Muscle layer of colon (tissue), 2 donors: ENCODE results near the gene CCDC78.
"Not testable (repeated sequence)": the region's sequence is repeated elsewhere in the genome, so short reads cannot be mapped to it uniquely, and the experiment has no call there.

Experiments used
- H3K27ac ChIP-seq: one replicate; pipeline ENCODE4 v1.7.0; 2013; ENCODE audit warnings: low read depth, mild to moderate bottlenecking, low read length, moderate library complexity
- H3K27me3 ChIP-seq, 2 donors: one replicate each; pipeline ENCODE4 v1.7.0; 2013; ENCODE audit warnings: low read length in 2 of 2, mild to moderate bottlenecking in 2 of 2; ENCODE audit not compliant: insufficient read depth in 2 of 2, control insufficient read depth in 1 of 2
- H3K36me3 ChIP-seq: one replicate; pipeline ENCODE4 v1.7.0; 2013; ENCODE audit warnings: mild to moderate bottlenecking, low read length; ENCODE audit not compliant: insufficient read depth
- H3K4me1 ChIP-seq: one replicate; pipeline ENCODE4 v1.7.0; 2013; ENCODE audit warnings: mild to moderate bottlenecking, low read length; ENCODE audit not compliant: insufficient read depth
- H3K4me3 ChIP-seq, 2 donors: one replicate each; pipeline ENCODE4 v1.7.0; 2013; ENCODE audit warnings: low read length in 2 of 2, low read depth in 1 of 2, mild to moderate bottlenecking in 1 of 2, moderate library complexity in 1 of 2
- H3K9ac ChIP-seq: one replicate; pipeline ENCODE4 v1.7.0; 2013; ENCODE audit warnings: low read length
- H3K9me3 ChIP-seq: one replicate; pipeline ENCODE4 v1.7.0; 2013; ENCODE audit warnings: mild to moderate bottlenecking, low read length
- donor health status: abdominal sarcoma.
- donor health status: Adenocarcinoma of cecum.

CCDC78 gene

DNA sequence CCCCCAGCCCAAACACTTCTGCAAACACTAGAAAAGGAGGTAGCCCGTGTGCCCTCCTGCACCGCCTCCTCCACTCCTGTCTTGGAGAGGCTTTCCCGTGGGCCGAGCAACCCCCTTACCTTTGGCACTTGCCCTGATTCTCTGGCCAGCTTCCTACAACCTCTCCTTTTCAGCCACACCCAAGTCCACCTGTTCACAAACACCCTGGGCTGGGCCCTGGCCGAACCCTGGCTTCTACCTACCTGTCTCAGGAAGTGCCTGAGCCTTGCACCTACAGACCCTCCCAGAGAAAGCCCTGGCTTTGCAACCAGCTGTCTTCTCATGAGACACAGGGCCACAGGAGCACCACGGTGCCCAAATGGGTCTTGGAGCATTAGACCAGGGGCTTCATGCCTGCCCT lies 7.3 kb downstream of the CCDC78 start:
- Histone ChIP-seq H3K9me3 (no peaks in the 10 kb centered on the region), H3K36me3 (no peaks in the 10 kb centered on the region), H3K9ac (no peak overlapping the region), H3K27ac (no peak overlapping the region), H3K27me3 (peaks cover 0 to 23% of the 10 kb centered on the region in 2 donors), H3K4me1 (peaks cover 34% of the 10 kb centered on the region), H3K4me3 (no peak overlapping the region)

DNA sequence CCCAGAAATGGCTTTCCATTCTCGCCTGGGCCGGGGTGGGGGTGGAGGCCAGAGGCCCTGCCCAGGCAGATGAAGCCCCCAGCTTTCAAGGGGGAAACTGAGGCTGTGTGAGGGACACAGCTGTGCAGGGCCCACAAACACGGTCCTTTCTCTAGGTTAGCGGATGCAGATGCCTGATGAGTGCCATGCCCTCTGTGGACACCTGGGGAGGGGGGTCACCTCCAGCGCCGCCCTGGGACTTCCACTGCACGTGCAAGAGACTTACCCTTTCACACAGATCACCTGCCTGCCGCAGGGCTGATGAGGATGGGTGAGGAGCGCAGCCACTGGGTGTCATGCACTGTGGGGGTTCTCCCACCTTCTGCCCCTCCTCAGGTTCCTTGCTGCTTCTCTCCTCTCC lies 7.9 kb downstream of the CCDC78 start:
- no peak overlapping the region for H3K27ac ChIP-seq
- H3K4me1 ChIP-seq, result peaks cover 34% of the 10 kb centered on the region
- H3K9ac ChIP-seq, result no peak overlapping the region
- H3K36me3 ChIP-seq, result no peaks in the 10 kb centered on the region
- peaks cover 0 to 20% of the 10 kb centered on the region in 2 donors for H3K27me3 ChIP-seq
- no peaks in the 10 kb centered on the region for H3K9me3 ChIP-seq
- no peak overlapping the region for H3K4me3 ChIP-seq

DNA sequence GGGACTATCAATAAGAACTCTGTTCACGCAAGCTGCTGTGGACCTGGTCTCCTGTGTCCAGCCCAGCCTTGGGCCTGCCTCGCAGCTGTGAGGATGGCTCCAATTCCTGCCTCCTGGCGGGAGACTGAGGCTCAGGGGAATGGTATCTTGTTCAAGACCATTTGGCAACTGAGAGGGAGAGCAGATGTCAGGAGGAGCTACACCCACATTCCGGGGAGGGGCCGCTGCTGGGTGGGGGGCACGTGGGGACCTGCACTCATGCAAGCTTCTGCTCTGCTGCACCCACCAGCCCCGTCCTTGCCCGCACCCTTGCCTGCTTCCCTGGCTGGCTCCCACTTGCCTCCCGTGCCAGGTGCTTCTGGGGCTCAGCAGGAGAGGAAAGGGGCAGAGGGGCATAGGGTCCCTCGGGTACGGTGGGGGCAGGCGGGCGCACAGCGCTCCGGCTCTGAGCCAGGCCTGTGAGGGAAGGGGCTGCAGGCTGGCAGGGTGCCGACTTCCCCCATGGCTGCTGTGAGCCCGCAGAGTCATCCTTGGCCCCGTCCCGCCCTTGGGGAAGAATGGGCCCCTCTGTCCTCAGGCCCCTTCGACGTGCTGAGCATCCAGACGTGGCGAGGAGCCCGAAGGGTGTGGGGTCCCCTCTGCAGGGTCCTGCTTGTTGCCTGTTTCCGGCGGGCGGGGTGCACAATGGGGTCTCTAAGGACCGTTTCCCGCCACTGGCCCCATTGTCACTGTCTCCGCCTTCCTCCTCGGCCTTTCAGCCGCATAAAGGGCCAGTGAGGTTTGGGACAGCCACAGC lies 8.6 kb downstream of the CCDC78 start:
- Histone ChIP-seq H3K36me3 (no peaks in the 10 kb centered on the region), H3K9me3 (no peaks in the 10 kb centered on the region), H3K27ac (no peak overlapping the region), H3K4me3 (no peak overlapping the region), H3K4me1 (peaks cover 34% of the 10 kb centered on the region), H3K9ac (no peak overlapping the region), H3K27me3 (peaks cover 0 to 20% of the 10 kb centered on the region in 2 donors)

DNA sequence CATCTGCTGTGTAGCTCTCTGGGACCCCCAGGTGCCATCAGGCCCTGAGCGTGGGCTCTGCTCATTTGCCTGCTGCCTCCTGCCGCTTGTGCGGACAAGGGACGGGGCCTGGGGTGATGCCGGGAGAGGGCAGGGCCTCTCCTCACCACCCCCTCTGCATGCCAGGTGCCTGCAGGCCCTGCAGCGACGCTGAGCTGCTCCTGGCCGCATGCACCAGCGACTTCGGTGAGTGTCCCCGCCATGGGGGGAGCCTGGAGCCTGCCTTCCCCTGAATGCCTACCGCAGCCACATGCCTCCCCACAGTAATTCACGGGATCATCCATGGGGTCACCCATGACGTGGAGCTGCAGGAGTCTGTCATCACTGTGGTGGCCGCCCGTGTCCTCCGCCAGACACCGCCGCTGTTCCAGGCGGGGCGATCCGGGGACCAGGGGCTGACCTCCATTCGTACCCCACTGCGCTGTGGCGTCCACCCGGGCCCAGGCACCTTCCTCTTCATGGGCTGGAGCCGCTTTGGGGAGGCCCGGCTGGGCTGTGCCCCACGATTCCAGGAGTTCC lies 9.4 kb downstream of the CCDC78 start:
- H3K4me3 ChIP-seq, result peak overlapping the region in 1 of 2 donors; percentile 53
- peaks cover 0 to 20% of the 10 kb centered on the region in 2 donors for H3K27me3 ChIP-seq
- peaks cover 32% of the 10 kb centered on the region for H3K4me1 ChIP-seq

DNA sequence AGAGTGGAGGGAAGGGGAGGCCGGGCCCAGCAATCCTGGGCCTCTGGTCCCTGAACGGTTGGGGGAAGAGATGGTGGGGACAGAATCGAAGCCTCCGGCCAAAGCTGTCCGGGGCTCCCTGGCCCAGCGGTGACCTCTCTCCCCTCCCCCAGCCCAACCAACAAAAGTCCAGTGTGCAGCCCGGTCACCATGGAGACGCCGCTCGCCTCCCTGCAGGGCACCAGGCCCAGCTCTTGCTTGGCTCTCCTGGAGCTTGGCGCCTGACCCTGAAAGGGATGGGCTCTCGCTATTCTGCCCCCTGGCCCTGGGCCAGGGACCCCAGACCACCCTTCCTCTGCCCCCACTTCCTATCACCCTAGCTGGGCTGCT lies 10.1 kb downstream of the CCDC78 start:
- no peak overlapping the region for H3K27ac ChIP-seq
- peaks cover 4 to 25% of the 10 kb centered on the region in 2 donors for H3K27me3 ChIP-seq
- H3K4me1 ChIP-seq, result peaks cover 28% of the 10 kb centered on the region
- H3K9me3 ChIP-seq, result no peaks in the 10 kb centered on the region
- no peak overlapping the region for H3K9ac ChIP-seq
- H3K36me3 ChIP-seq, result no peaks in the 10 kb centered on the region
- H3K4me3 ChIP-seq, result peak overlapping the region; percentile 49 to 53

More for the DNA sequence above, 9.4 kb downstream of the CCDC78 start:
- H3K27ac ChIP-seq, result no peak overlapping the region
- no peaks in the 10 kb centered on the region for H3K9me3 ChIP-seq
- no peaks in the 10 kb centered on the region for H3K36me3 ChIP-seq
- H3K9ac ChIP-seq, result no peak overlapping the region

DNA sequence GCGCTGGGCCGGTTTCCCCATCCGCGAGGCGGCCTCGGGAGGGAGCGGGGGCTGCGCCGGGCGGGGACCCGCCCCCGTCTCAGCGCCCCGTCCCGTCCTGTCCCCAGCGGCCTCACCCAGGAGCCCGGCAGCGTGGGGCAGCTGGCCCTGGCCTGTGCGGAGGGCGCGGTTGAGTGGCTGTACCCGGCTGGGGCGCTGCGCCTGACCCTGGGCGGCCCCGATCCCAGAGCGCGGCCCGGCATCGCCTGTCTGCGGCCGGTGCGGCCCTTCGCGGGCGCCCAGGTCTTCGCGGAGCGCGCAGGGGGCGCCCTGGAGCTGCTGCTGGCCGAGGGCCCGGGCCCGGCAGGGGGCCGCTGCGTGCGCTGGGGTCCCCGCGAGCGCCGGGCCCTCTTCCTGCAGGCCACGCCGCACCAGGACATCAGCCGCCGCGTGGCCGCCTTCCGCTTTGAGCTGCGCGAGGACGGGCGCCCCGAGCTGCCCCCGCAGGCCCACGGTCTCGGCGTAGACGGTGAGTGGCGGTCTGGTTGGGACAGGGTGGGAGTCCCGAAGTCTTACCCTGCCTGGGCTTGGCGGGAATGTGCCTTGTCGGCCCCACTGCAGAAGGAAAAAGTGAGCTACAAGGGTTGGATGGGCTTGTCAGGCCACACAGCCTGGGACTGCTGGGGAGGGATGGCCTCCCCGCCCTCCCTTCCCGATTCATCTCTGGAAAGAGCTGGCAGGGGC lies 10.6 kb downstream of the CCDC78 start:
- H3K4me3 ChIP-seq, result peak overlapping the region; percentile 49 to 53
- H3K27me3 ChIP-seq, result peaks cover 9 to 31% of the 10 kb centered on the region in 2 donors
- H3K27ac ChIP-seq, result no peak overlapping the region
- no peaks in the 10 kb centered on the region for H3K36me3 ChIP-seq
- no peak overlapping the region for H3K9ac ChIP-seq
- peaks cover 28% of the 10 kb centered on the region for H3K4me1 ChIP-seq
- no peaks in the 10 kb centered on the region for H3K9me3 ChIP-seq

DNA sequence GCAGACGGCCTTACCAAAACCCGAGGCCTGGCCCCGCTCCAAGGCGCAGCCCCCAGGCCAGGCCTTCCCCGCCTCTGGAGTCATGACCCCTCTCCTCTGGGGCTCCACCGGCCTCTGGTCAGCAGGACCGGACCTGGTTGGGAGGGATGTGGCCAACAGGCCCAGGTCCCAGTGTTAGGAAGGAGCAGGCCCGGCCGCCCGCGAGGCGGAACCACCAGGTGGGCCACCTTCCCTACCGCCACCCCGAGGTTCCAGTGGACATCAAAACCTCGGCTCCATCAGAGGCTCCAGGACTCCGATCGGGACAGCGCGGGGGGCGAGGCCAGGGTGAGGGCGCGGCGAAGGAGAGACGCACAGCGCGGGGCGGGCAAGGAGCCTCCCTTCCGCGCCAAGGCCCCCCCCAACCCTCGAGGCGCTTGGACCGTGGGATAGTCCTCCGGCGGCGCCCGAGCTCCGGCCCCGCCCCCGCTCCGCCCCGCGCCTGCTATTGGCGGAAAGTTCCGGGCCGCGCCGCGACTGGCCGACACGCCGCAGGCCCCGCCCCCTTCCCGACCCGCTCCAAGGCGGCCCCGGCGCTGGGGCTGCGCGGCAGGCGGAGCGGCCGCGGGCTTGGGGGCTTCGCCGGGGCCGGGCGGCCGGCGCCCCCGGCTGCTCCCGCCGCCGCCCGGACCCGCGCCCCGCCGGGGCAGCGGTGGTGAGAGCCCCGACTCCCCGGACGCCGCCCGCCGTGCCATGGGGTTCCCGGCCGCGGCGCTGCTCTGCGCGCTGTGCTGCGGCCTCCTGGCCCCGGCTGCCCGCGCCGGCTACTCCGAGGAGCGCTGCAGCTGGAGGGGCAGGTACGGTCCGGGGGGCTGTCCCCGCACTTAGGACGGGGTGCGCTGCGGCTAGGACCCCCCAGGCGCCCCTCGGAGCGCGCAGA lies 11.4 kb downstream of the CCDC78 start, which contains the start of gene METRN:
Gene METRN (plus strand): TSS at position 561 of the 919 bp plus-strand sequence. CDS start 172 bp downstream, at position 733.
- H3K27me3 ChIP-seq, result peaks cover 17 to 39% of the 10 kb centered on the region in 2 donors
- peaks cover 21% of the 10 kb centered on the region for H3K4me1 ChIP-seq
- no peaks in the 10 kb centered on the region for H3K36me3 ChIP-seq
- H3K27ac ChIP-seq, result no peak within 1 kb of the TSS
- H3K9ac ChIP-seq, result no peak within 1 kb of the TSS
- no peaks in the 10 kb centered on the region for H3K9me3 ChIP-seq
- peak within 1 kb of the TSS; percentile 49 to 53 for H3K4me3 ChIP-seq

DNA sequence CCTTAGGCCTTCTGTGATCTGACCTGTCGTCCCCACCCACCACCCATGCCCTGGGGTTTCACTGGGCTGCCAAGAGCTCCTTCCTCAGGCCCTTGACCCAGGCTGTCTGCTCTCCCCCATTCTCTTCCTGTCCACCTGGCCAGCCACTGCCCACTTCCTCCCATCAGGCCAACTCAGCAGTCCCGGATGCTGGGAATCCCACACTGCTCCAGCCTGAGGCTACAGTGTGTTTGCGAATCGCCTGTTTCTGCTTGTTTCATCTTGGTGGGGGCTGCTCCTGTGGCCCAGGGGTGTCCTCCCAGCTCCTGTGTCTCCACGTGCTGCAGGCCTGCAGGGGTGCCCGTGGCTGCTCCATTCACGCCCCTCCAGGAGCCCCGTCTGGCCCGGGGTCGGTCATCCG lies 12.2 kb downstream of the CCDC78 start:
- Histone ChIP-seq H3K27me3 (peaks cover 24 to 46% of the 10 kb centered on the region in 2 donors), H3K4me3 (no peak overlapping the region), H3K36me3 (no peaks in the 10 kb centered on the region), H3K4me1 (peaks cover 15% of the 10 kb centered on the region), H3K9ac (no peak overlapping the region), H3K27ac (no peak overlapping the region), H3K9me3 (no peaks in the 10 kb centered on the region)

DNA sequence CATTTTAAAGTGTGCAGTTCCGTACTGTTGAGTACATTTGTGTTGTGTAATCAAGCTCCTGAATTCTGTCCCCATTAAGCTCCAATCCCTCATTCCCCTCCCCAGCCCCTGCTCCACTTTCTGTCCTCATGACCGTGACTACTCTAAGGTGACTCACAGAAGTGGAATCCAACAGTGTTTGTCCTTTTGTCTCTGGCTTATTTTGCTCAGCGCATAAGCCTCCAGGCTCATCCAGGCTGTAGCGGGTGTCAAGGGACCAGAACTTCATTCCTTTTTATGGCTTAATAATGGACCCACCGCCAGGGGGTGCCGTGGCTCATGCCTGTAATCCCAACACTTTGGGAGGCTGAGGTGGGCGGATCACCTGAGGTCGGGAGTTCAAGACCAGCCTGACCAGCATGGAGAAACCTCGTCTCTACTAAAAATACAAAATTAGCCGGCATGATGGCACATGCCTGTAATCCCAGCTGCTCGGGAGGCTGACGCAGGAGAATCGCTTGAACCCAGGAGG lies 13.4 kb downstream of the CCDC78 start:
- H3K4me1 ChIP-seq, result peaks cover 15% of the 10 kb centered on the region
- not testable (repeated sequence) for H3K9me3 ChIP-seq, H3K36me3 ChIP-seq, H3K9ac ChIP-seq, H3K27ac ChIP-seq, H3K4me3 ChIP-seq
- H3K27me3 ChIP-seq, result peaks cover 37 to 59% of the 10 kb centered on the region in 2 donors

DNA sequence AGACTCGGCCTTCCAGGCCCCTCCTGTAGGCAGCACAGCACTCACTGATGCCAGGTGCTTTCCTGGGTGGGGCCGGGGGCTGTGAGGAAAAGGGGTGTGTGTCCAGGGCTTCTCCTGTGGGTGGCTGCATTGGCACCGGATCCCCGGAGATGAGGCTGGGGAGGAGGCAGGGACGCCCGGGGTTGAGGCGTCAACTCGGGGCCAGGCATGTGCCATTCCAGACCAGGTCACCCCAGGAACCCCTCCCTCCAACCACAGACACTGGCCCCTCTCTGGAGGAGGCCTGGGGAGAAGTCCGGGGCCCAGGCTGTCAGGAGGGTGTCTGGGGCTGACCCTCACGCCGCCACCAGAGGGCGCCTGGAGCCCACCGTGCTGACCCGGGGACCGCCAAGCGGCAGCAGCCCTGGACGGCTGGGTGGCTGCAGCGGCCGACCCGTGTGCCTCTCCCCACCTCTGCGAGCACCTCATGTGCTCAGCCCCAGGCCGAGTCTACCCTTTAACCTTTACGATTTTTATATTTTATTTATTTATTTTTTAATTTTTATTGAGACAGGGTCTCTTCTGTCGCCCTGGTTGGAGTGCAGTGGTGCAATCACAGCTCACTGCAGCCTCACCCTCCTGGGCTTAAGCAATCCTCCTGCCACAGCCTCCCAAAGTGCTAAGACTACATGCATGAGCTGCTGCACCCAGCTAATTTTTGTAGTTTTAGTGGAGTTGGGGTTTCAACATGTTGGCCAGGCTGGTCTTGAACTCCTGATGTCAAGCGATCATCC lies 14.5 kb downstream of the CCDC78 start:
- Histone ChIP-seq H3K4me3 (no peak overlapping the region), H3K27ac (no peak overlapping the region), H3K27me3 (peaks cover 45 to 65% of the 10 kb centered on the region in 2 donors), H3K9ac (no peak overlapping the region), H3K9me3 (no peaks in the 10 kb centered on the region), H3K36me3 (no peaks in the 10 kb centered on the region), H3K4me1 (peaks cover 15% of the 10 kb centered on the region)
